Measurements from ENCODE around the gene PUM1. TPM values are rescaled to one million over a fixed set of nuclear protein-coding genes. Genes with fewer than 3 reads are reported as not detected.

PUM1 gene
- total and polyA plus RNA-seq, 2 of the 4 experiments (the other 2 are of a cell fraction) = 75.4 to 137 TPM

GRCh38 chr1:31012210-31012924 lies 53.1 kb downstream of the PUM1 start:
- no peak overlapping the region for H3K18ac ChIP-seq (ENCODE audit: low read depth, low read length)
- no peak overlapping the region for H3K4ac ChIP-seq (ENCODE audit: low read depth, low read length)
- no peak overlapping the region for H2AFZ ChIP-seq (replicated peaks; ENCODE audit: low read length, poor library complexity)
- no peak overlapping the region for H3K4me2 ChIP-seq (ENCODE audit: low read depth, low read length)
- TF ChIP-seq SMC3 (IDR thresholded peaks at IDR 0.05; ENCODE audit: low read depth, low read length) (no peak), CTCF (conservative IDR thresholded peaks at IDR 0.05; ENCODE audit: low read depth, low read length) (no peak), MAZ (IDR thresholded peaks at IDR 0.05; ENCODE audit: borderline replicate concordance, low read depth, low read length) (no peak), BHLHE40 (IDR thresholded peaks at IDR 0.05; ENCODE audit: low read depth, low read length) (no peak)
- 100% methylated on average over 1 of the region's 4 CpGs; no CpG with 5 or more reads in 1 of the 2 experiments for WGBS, 2 experiments (ENCODE audit: extremely low coverage in 2 of 2, insufficient read length in 1 of 2)
- no peak overlapping the region for H2BK120ac ChIP-seq (ENCODE audit: low read depth, low read length)
- ATAC-seq (ENCODE audit: low read depth) = no peak
- H3K27me3 ChIP-seq (ENCODE audit: control insufficient read depth, insufficient read depth, low read length) = no peaks in the 10 kb centered on the region
- peaks cover 20% of the 10 kb centered on the region for H3K4me1 ChIP-seq (ENCODE audit: control insufficient read depth, insufficient read depth, low read length)
- dilution Hi-C loops (cut with HindIII; ENCODE audit: low sequenced_read_pairs, unreplicated experiment) (no loop called here), intact Hi-C loops (cut with micrococcal nuclease) (no loop called here), in situ Hi-C loops (cut with MboI; ENCODE audit: low sequenced_read_pairs) (no loop called here)
- peaks cover 16% of the 10 kb centered on the region for H3K9me1 ChIP-seq (ENCODE audit: insufficient read depth, low read length)
- no peak overlapping the region for H3K4me3 ChIP-seq (ENCODE audit: insufficient read depth, low read depth, low read length)
- no peak overlapping the region for H2AK5ac ChIP-seq (ENCODE audit: low read depth, low read length)
- H2BK20ac ChIP-seq (ENCODE audit: low read depth, low read length) = no peak overlapping the region
- no peak overlapping the region for H4K91ac ChIP-seq (ENCODE audit: insufficient read depth, low read depth, low read length)
- no peak overlapping the region for H4K8ac ChIP-seq (ENCODE audit: low read depth in 2 of 2, low read length in 2 of 2)
- DNase-seq = no peak
- CTCF ChIA-PET = interaction anchor here (0.6 kb wide), 1 partner anchor 605 kb away, joined by 3 read pairs; no protein-coding TSS in a partner anchor
- POLR2A ChIA-PET (ENCODE audit: unreplicated experiment) = no interaction called here
- H2BK15ac ChIP-seq (ENCODE audit: low read depth, low read length) = no peak overlapping the region
- H3K27ac ChIP-seq (ENCODE audit: insufficient read depth, low read length) = no peak overlapping the region
- no peaks in the 10 kb centered on the region for H3K9me3 ChIP-seq (ENCODE audit: control insufficient read depth, insufficient read depth, low read length)
- H3K79me1 ChIP-seq (ENCODE audit: low read depth in 1 of 2, low read length in 2 of 2) = peaks cover 7 to 68% of the 10 kb centered on the region in 2 experiments; a peak in 3 of 4 replicates
- H2BK5ac ChIP-seq (ENCODE audit: low read depth, low read length, poor library complexity, severe bottlenecking) = no peak overlapping the region
- peaks cover 86% of the 10 kb centered on the region for H4K20me1 ChIP-seq (ENCODE audit: insufficient read depth, low read length)
- no peak overlapping the region for H3K23ac ChIP-seq (ENCODE audit: low read depth, low read length)
- H3K36me3 ChIP-seq (ENCODE audit: control insufficient read depth, insufficient read depth, low read length) = no peaks in the 10 kb centered on the region
- no peak overlapping the region for H3K56ac ChIP-seq (ENCODE audit: extremely low read depth, insufficient read depth, low read length)
- H4K5ac ChIP-seq (ENCODE audit: low read depth, low read length) = no peak overlapping the region
- H3K14ac ChIP-seq (replicated peaks; ENCODE audit: low read depth, low read length) = no peak overlapping the region
- H3K9ac ChIP-seq (ENCODE audit: low read depth, low read length) = no peak overlapping the region
- H2AK9ac ChIP-seq (replicated peaks; ENCODE audit: low read depth, low read length, poor library complexity) = no peak overlapping the region
- BruUV-seq (replicated peaks) = no TSS peak

Data from IMR-90 (cell line).